GM20431 (cell line): ENCODE measurements around the gene CCDC30.

Experiments
- in situ Hi-C: fragments of 300-500 bp; cut with MseI, MboI; formaldehyde crosslinking; loops from one replicate; pipeline ENCODE4 v1.15.0; 2020; ENCODE audit warnings: low sequenced_read_pairs; ENCODE audit not compliant: unreplicated experiment

Gene CCDC30

DNA sequence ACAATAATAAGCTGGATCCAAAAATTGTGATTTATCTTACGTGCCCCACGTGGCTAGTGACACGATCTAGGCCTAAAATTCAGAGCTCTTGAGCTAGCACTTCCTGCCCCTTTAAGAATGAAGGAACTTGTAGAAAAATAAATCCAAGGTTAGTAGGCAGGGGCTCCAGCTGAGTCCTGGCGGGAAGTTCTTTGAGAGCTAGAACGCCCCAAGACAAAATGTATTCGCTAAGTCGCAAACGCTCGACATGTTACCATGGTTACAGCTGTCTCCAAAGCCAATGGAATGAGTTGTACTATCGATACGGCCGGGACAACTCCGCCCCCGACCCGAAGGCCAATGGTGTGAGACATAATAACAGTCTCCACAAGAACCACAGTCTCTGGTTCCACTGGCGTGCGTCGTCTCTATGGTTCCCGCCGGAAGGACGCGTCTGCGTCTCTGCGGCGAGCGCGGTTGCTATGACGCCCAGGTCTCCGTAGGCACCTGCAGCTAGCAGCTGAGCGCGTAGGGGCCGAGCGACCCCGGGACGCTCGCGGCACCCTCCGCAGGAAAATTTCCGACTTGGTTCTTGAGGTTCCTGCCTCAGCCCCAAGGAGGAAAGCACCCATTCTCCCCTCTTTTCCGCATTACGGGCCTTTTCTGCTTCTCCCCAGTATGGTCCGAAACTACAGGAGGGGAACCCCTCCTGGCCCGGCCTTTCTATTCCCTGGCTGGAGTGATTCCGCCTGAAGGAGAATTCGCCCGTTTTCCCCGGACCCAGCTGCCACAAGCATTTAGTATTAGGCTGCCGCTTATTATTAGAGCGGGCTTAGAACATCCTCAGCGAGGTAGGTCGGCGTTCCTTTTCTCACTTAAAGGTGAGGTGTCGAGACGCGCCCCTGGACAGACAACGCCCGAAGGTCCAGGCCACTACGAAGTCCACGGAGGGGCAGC is at the start of gene CCDC30:
Gene CCDC30, plus strand, starts transcription at position 459 of the 936 bp plus-strand sequence. CDS start 17,266 bp downstream, outside the sequence.
- in situ Hi-C loops = no loop called here

- in situ Hi-C loops = no loop called here
These were observed 48.3 kb upstream of the CCDC30 start for GRCh38 chr1:42414551-42415496.

GRCh38 chr1:42417166-42417565 is 45.9 kb upstream of the CCDC30 start:
- in situ Hi-C loops = no loop called here

DNA sequence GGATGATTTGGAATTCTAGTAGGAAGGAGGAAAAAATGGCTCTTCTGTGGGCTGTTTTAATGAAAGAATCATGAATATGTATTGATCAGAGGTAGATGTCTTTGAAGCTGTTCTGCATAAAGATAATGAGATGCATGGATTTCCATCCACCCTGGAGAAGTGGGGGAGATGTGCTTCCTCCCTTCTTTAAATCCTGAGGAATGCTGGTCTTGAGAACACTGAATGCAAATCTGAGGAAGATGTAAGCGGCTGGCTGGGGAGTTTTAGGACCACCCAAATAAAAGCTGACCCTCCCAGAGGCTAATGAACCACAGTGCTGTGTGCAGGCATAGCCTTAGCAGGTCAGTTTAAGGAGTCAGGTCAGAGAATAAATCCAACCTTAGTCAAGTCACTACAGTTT is 44.6 kb upstream of the CCDC30 start:
- in situ Hi-C loops = no loop called here

DNA sequence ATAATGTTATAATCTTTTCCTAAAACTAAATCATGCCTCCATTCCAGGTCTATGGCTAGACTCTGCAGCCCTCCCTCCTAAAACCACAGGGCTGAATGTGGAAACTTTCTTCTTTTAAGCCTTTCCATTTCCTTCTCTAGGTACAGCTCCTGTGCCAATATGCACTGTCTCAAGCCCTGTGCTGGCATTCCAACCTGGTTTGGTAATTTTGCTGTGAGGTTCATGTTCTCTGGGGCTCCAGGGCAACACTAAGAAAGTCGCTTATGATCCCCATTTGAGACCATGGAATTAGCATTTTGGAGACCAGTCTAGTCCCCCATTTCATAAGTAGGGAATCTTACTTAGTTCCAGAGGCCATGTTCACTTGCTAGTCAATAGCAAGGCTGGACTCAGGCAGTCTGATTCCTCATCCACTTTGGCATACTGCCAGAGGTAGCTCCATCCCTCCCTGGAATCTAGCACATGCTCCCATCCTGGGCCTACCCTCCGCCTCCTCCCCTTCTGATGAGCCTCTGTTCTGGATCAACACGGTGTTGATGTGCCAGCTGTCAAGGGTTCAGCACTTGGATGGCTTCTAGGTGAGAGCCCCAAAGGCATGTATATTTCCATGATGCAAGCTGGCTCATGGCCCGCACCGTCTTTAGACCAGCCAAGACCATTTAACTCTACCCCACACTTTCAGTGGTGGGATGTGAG is 43.8 kb upstream of the CCDC30 start:
- in situ Hi-C loops = no loop called here

DNA sequence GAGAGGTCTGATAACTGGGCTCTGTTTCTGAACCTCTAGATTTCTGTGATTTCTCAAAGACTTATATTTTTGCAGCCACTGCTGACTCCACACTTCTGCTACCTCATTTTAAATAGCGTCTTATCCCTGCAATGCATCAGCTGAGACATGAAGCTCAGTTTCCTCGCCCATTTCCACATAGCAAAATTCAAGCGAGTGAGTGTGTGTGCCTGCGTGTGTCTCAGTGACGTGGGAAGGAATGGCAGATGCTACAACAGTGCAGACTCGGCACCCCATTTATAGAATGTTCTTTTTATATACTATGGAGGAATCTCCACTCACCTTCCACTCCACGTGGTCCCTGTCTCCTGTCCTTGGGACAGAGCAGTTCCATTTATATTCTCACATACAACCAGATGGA is 43.0 kb upstream of the CCDC30 start:
- in situ Hi-C loops = no loop called here

- in situ Hi-C loops = no loop called here
These were observed 42.0 kb upstream of the CCDC30 start for GRCh38 chr1:42420911-42421585.

GRCh38 chr1:42422737-42423136 is 40.3 kb upstream of the CCDC30 start:
- in situ Hi-C loops = no loop called here

GRCh38 chr1:42423681-42424080 is 39.4 kb upstream of the CCDC30 start:
- in situ Hi-C loops = no loop called here

DNA sequence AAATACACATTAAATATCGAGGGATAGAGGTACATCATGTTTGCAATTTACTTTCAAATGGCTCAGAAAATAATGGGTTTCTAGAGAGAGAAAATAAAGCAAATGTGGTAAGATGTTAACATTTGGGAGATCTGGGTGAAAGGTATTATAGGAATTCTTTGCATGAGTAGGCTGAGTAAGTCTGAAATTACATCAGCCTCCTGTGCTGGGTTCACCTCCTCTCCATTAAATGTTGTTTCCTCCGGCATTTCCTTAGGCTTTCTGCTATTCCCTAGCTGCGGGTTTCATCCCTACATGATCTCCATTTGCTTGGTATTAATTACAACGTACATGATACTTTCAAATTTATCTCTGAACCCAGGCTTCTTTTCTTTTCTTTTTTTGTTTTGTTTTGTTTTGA is 38.9 kb upstream of the CCDC30 start:
- in situ Hi-C loops = no loop called here

DNA sequence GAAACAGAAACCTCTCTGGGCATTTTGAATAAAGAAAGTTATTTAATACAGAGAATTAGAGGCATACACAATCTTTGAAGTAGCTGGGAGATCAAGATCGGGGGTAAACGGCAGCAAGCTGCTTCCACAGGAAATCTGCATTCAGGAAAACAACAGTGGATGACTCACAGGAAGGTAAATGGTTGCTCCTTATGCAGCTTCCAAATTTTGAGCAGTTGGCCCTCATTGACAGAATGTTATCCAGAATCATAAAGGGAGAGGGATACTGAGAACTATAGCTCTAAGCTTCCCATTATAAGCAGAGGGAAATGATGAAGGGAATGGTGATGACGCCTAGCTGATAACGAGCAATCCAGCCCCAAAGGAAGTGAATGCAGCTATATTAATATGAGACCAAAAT is 35.8 kb upstream of the CCDC30 start:
- in situ Hi-C loops = no loop called here

DNA sequence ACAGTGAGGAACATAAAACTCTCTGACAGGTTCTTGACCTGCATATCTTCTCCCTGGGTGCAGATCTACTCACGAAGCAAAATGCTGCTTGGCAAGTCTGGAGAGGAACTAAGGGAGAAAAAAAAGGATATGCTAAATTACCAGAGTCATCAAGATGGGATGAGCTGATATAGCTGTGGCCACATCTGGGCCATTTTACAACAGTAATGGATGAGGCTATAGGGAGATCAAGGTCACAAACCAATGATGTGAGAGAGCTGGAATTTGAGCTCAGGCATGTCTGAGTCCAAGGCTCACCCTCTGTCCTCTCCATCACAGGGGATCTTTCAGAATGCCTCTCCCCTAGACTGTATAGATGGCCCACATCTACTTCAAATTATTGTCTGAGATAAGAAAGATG is 33.5 kb upstream of the CCDC30 start:
- in situ Hi-C loops = no loop called here

DNA sequence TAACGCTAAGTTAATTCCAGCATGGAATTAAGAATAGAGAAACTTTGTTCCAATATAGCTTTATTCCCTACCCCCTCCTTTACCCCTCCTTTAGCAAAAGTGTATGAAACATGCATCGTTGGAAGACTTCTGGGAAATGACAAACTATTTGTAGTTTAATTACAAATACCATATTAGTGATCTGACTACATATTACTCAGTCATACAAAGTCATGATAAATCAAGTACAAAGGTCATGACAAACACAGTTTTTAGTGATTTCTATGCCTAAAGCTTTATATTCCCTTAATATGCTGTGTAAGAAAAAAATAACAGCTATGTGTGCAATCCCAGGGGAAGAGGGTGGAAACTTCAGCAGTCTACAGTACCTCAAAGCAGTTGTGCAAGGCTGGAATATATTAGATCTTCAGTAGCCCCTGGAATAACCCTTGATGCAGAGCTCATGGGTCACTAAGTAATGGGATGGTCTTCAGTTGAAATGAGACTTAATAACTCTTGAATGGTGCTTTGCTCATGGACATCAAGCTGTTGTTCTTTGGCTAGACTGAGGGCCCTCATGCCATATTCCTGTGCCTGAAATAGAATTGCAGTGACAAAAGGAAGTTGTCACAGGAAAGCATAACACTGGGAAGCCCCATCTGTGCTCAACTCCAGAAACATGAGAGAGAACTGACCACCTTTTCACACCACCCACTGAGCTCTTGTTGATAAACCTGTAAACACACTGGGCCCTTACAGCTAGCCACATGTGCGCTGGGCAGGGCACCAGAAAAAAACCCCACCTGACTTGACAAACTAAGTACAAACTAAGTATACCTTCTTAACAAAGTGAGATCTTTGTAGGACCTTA is 32.6 kb upstream of the CCDC30 start:
- in situ Hi-C loops = no loop called here

GRCh38 chr1:42431514-42431913 is 31.6 kb upstream of the CCDC30 start:
- in situ Hi-C loops = no loop called here

DNA sequence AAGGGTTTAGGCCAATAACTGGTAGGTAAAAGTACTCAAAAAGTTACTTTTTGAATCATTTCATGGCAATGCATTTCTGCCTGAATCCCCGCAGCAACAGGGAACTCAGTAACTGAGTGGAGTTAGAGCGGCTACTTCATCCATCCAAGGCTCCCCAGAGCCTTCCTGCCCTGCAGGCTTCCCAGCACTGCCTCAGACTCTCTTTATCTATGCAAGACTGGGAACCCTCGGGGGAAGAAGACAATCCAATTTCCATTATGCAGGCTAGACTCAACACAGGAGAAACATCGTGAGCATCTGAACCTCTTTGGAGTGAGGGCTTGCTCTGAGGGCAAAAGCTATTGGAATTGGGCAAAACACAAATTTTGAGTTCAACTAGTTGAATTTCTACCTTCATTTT is 30.4 kb upstream of the CCDC30 start:
- in situ Hi-C loops = no loop called here

- in situ Hi-C loops = no loop called here
These were observed 29.7 kb upstream of the CCDC30 start for GRCh38 chr1:42433369-42433768.

DNA sequence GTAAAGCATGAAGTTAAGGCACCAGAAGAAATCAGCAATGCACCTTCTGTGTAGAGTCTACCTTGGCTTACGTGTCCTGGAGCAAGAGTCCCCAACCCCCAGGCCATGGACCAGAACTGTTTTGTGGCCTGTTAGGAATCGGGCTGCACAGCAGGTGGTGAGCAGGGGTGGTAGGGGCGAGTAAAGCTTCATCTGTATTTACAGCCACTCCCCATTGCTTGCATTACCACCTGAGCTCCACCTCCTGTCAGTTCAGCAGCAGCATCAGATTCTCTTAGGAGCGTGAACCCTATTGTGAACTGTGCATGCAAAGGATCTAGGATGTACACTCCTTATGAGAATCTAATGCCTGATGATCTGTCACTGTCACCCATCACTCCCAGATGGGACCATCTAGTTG is 28.7 kb upstream of the CCDC30 start:
- in situ Hi-C loops = no loop called here

DNA sequence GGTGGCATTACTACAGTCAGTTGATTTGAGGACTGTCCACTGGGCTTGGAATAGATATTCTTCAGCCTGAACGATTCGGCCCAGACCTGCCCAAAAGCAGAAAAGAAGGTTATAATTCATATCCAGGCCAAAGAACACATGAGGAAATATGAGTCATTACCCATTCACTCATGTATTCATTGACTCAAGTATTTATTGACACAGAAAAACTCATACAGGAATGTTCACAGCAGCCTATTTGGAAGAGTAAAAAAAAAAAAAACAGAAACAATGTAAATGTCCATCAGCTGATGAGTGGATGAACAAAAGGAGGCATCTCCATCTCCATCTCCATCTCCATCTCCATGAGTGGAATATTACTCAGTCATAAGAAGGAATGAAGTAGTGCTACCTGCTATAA is 23.1 kb upstream of the CCDC30 start:
- in situ Hi-C loops = no loop called here

- in situ Hi-C loops = no loop called here
These were observed 20.4 kb upstream of the CCDC30 start for GRCh38 chr1:42442662-42443061.
